Activated T-helper 2 cell treated with anti-CD3 and anti-CD28 coated beads, Interferon-gamma antibody, Interleukin-2, Interleukin-4, amounts not matched to agents 10 μg/mL and 5 μg/mL and 100 μg/mL, durations not matched to agents 14 hours and 24 hours and 36 hours (primary cell): Measurements from ENCODE around the gene DYDC2. TPM values are rescaled to one million over a fixed set of nuclear protein-coding genes. Genes with fewer than 3 reads are reported as not detected.

ENCODE experiments used
- total RNA-seq: library from RNA; stranded (reverse); gene quantifications from 2 replicates; pipeline ENCODE4 v1.2.3, GENCODE V29; 2022

Gene DYDC2
- total RNA-seq, 1 donor from 2014 or later, result not detected

Other genes starting within 250 kb of the DYDC2 start
- gene PLAC9, start 224.1 kb upstream of the DYDC2 start, total RNA-seq, result not detected in 2 replicates
- 251 and 264 TPM in 2 replicates for gene ANXA11, start 151.2 kb upstream of the DYDC2 start, total RNA-seq
- gene MAT1A, start 67.1 kb upstream of the DYDC2 start, total RNA-seq, result not detected in 2 replicates
- gene DYDC1, start within 50 bp of the DYDC2 start, total RNA-seq, result not detected in 2 replicates
- 18.4 and 19.6 TPM in 2 replicates for gene PRXL2A, start 51.8 kb downstream of the DYDC2 start, total RNA-seq
- gene TSPAN14, start 97.5 kb downstream of the DYDC2 start, total RNA-seq, result 45.4 and 51.1 TPM in 2 replicates
- gene SH2D4B, start 181.1 kb downstream of the DYDC2 start, total RNA-seq, result 0.05 TPM in 1 of 2 replicates, not detected in the other